K562 (cell line): ENCODE data around the gene VSIG4. TPM values are rescaled to one million over a fixed set of nuclear protein-coding genes. Genes with fewer than 3 reads are reported as not detected.

Experiments
- FOXJ3 ChIP-seq: sonication (generic); formaldehyde crosslinking; IDR thresholded peaks from 2 replicates; pipeline ENCODE4 v1.4.0; 2020; ENCODE audit warnings: mild to moderate bottlenecking, missing genetic modification reagents
- GTF3C2 ChIP-seq: IDR thresholded peaks from 3 replicates; pipeline ENCODE4 v1.6.1; 2011; ENCODE audit warnings: borderline replicate concordance, mild to moderate bottlenecking, moderate library complexity; ENCODE audit not compliant: insufficient read length; ENCODE audit errors: extremely low read depth
- MEIS2 ChIP-seq: fragments of 450-650 bp; IDR thresholded peaks from 2 replicates; pipeline ENCODE4 v1.6.1; 2014; ENCODE audit warnings: mild to moderate bottlenecking; ENCODE audit not compliant: partially characterized antibody
- MXD1 ChIP-seq: fragments of 250-450 bp; sonication (Bioruptor Pico); IDR thresholded peaks from 2 replicates; pipeline ENCODE4 v1.8.0; 2021; ENCODE audit warnings: borderline replicate concordance, mild to moderate bottlenecking, moderate library complexity; ENCODE audit not compliant: poor library complexity, severe bottlenecking
- NCOA4 ChIP-seq: fragments of 450-650 bp; IDR thresholded peaks from 2 replicates; pipeline ENCODE4 v1.6.1; 2018; ENCODE audit warnings: mild to moderate bottlenecking; ENCODE audit not compliant: partially characterized antibody
- PHTF2 ChIP-seq: fragments of 250-450 bp; sonication (Bioruptor Pico); IDR thresholded peaks from 2 replicates; pipeline ENCODE4 v1.5.0; 2021; ENCODE audit warnings: mild to moderate bottlenecking
- RBM39 ChIP-seq: fragments of 200-400 bp; formaldehyde crosslinking; optimal IDR thresholded peaks from 2 replicates; pipeline ENCODE3; 2018; ENCODE audit warnings: low read depth, low read length
- SETDB1 ChIP-seq: IDR thresholded peaks from one replicate; pipeline ENCODE4 v1.6.1; 2012; ENCODE audit warnings: low read length, control low read depth, inconsistent platforms
- SMARCC2 ChIP-seq: fragments of 450-650 bp; IDR thresholded peaks from 2 replicates; pipeline ENCODE4 v1.6.1; 2017; ENCODE audit warnings: antibody characterized with exemption, moderate library complexity, mild to moderate bottlenecking, low read depth
- SRSF3 ChIP-seq: fragments of 200-400 bp; formaldehyde crosslinking; IDR thresholded peaks from 2 replicates; pipeline ENCODE4 v1.6.1; 2016; ENCODE audit warnings: mild to moderate bottlenecking, low read length, moderate library complexity; ENCODE audit not compliant: insufficient read depth
- TFAP4 ChIP-seq: sonication (generic); formaldehyde crosslinking; IDR thresholded peaks from 2 replicates; pipeline ENCODE4 v1.8.0; 2022; ENCODE audit warnings: missing genetic modification reagents, mild to moderate bottlenecking, moderate library complexity, borderline replicate concordance
- ZC3H4 ChIP-seq: sonication (generic); formaldehyde crosslinking; IDR thresholded peaks from 2 replicates; pipeline ENCODE4 v1.9.0; 2021; ENCODE audit warnings: missing genetic modification reagents, borderline replicate concordance
- ZNF77 ChIP-seq: fragments of 250-450 bp; sonication (Bioruptor Pico); IDR thresholded peaks from 2 replicates; pipeline ENCODE4 v1.5.0; 2020
- polyA plus RNA-seq, 8 experiments: library from polyadenylated mRNA; depleted of rRNA in 4 of 8; stranded (reverse) in 5 of 8; unstranded in 3 of 8; fragments of >200 nt; fragmentation: Nextera tagmentation in 2 of 8; fragmentation: Illumina TruSeq in 1 of 8; extraction: Ambion mirVana in 2 of 8; extraction: Trizol in 1 of 8; gene quantifications; 2 replicates each; pipeline versions ENCODE4 v1.2.1 to v1.2.3, GENCODE V29; 2011 to 2014; ENCODE audit warnings: inconsistent platforms in 1 of 8, missing spikeins in 1 of 8
- total RNA-seq, 7 experiments: library from RNA; depleted of rRNA in 6 of 7; stranded (reverse); fragments of >200 nt in 6 of 7; fragmentation: Illumina TruSeq in 2 of 7; extraction: Trizol in 2 of 7; gene quantifications; 2 replicates each; pipeline versions ENCODE4 v1.2.1 to v1.2.3, GENCODE V29; 2011 to 2021; ENCODE audit warnings: low replicate concordance in 1 of 7

The VSIG4 gene
- total and polyA plus RNA-seq, 9 of the 15 experiments (the other 6 are each of a cell fraction or from before 2014, with no cell fraction given): 0.22 to 1.6 (median 0.46) TPM; not detected in 1

DNA sequence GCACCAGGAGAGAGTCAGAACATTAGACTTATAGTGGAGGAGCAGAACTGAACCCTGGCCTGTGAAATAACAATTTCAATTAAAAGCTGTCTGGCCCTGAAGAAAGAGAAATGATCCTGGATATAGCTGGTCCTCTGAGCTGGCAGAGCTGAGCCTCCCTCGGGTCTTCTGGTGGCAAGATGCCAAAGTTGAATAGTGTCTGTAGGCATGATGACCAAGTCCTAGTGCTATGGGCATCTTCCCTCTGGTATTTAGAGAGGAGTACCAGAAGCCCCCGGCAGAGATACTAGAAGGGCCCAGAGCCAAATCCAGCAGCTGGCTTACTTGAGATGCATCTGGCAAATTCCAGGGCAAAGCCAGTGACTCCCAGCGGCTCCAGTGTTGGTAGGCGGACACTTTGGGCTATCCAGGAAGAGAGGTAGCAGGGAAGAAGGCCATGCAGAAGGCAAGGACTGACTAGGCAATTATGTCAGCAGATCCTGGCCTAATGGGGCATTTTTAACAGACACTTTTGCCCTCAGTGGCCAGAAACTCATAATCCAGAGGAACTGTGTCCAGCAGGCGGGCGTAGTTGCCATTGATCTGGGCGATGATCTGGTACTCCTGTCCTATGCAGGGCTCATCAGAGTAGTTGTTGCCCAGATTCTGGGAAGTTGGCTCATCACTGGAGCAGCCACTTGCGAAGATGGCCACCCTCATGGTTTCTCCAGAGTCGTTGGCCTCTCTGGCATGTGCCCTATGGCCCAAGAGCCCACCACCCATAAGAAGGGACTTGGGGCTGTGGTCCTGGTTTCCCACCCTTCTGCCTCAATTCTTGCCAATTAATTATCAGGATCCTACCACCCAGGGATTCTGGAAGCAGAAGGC lies 17.9 kb downstream of the VSIG4 start (continued):
- no peak for TF ChIP-seq TFAP4 (CRISPR knock-in tag)
- no peak for TF ChIP-seq ZNF77 (CRISPR knock-in tag)
- TF ChIP-seq MXD1 (CRISPR knock-in tag): no peak
- TF ChIP-seq NCOA4: no peak
- TF ChIP-seq SMARCC2: no peak
- no peak for TF ChIP-seq FOXJ3
- TF ChIP-seq RBM39: no peak
- TF ChIP-seq GTF3C2: no peak
- TF ChIP-seq SRSF3: no peak
- peak; percentile 71; the same call in 1 of the 2 replicates for TF ChIP-seq PHTF2 (CRISPR knock-in tag)
- TF ChIP-seq MEIS2: no peak
- TF ChIP-seq ZC3H4: no peak
- no peak for TF ChIP-seq SETDB1
